Lung microvascular endothelial cell (primary cell): ENCODE results near the gene RBP7. TPM values are rescaled to one million over a fixed set of nuclear protein-coding genes. Genes with fewer than 3 reads are reported as not detected.
"Not testable (repeated sequence)": the region's sequence is repeated elsewhere in the genome, so short reads cannot be mapped to it uniquely, and the experiment has no call there.

Experiments used
- DNase-seq, 2 donors: peaks; one replicate each; pipeline versions ENCODE4 v3.0.0 to v3.0.0-alpha.2; 2010; ENCODE audit warnings: low read depth in 2 of 2
- total RNA-seq: library from RNA; depleted of rRNA; stranded (reverse); fragments of >200 nt; gene quantifications from 2 replicates; pipeline ENCODE4 v1.2.1, GENCODE V29; 2014

RBP7 gene
- total RNA-seq, 1 donor from 2014 or later: not detected

DNA sequence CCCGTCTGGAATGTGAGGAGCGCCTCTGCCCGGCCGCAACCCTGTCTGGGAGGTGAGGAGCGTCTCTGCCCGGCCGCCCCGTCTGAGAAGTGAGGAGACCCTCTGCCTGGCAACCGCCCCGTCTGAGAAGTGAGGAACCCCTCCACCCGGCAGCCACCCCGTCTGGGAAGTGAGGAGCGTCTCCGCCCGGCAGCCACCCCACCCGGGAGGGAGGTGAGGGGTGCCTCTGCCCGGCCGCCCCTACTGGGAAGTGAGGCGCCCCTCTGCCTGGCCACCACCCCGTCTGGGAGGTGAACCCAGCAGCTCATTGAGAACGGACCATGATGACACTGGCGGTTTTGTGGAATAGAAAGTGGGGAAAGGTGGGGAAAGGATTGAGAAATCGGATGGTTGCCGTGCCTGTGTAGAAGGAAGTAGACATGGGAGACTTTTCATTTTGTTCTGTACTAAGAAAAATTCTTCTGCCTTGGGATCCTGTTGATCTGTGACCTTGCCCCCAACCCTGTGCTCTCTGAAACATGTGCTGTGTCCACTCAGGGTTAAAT is 32.0 kb downstream of the RBP7 start:
- not testable (repeated sequence) for DNase-seq

DNA sequence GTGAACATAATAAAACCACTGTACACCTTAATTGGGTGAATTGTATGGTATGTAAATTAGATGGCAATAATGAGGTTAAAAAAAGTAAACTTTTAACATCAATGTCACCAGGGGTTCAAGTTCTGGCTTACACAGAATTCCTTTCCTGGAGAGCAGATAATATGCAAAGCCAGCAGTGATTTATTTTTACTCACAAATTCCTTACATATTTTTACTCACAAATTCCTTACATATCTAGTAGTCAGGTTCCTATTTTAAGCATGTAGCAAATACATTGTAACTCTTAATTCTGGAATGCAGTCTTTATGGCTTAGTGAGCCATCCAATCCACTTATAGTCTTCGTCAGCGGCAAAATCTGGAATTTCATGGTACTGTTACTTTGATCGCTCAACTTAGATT is 34.4 kb downstream of the RBP7 start:
- no peak for DNase-seq

DNA sequence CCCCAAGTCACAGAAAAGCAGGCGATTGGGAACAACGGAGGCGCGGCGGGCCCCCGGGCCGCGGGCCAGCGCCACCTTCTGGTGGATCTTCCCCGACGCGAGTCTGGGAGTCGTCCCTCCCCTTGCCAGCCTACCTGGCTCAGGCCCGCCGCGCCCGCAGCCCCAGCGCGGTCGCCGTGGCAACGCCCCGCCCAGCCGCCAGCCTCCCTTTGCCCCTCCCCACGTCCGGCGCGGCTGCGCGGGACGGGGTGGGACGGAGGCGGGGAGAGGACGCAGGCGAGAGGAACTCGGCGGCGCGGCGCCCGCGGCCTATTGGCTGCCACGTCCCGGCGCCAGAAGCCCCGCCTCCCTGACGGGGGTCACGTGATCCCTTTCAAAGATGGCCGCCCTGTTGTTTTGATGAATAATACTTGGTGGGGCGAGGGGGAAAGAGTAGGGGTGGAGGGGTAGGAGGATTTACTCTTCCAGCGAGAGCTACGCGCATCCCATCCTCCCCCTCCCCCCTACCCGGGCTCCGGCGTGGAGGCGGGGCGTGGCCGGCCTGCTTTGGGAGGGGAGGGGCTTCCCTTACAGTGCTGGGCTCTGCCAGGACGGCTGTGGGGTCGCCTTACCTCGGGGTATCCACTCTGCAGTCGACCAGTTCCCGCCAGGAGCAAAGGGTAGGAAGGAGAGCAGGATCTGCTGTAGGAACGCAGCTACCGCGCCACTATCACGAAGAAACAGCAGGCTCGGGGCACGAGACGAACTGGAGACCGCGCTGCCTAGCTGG is 35.7 kb downstream of the RBP7 start, which contains the start of gene UBE4B:
Gene UBE4B, plus strand, starts transcription at position 369 of the 769 bp plus-strand sequence. CDS start 713 bp downstream, outside the sequence.
- peak; percentile 99 for DNase-seq

DNA sequence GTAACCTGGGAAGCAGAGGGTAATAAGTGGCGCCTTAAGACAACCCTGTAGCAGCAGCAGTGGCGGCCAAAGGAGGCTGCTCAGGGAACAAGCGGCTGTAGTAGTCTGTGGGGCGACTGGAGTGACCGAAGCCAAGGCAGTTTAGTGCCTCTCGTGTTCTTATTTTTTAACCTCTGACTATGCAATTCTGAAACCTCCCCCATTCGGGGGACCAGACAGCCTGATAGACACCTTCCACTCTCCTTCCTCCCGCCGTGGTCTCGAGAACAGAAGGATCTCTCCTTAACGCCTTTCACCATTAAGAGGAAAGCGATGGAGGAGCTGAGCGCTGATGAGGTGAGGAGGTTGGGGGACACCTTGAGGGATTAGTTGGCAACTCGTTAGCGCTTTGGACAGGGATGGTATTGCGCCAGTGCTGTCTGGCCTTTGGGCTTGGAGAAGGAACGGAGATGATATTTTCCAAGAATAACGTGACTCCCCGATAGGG is 36.4 kb downstream of the RBP7 start:
- DNase-seq: peak; percentile 51 to 61

DNA sequence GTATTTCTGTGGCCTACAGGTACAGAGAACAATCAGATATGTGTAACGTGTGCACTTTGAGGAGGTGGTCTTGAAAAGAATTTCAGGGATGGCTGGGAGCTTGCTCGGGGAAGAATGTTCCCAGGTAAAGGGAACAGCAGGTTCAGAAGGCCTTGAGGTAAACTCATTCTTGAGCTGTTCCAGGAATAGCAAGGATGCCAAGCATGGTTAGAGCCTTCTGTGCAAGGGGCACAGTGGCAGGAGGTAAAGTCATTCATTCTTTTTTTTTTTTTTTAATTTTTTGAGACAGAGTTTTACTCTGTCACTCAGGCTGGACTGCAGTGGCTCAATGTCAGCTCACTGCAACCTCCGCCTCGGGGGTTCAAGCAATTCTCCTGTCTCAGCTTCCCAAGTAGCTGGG is 45.7 kb downstream of the RBP7 start:
- no peak for DNase-seq

DNA sequence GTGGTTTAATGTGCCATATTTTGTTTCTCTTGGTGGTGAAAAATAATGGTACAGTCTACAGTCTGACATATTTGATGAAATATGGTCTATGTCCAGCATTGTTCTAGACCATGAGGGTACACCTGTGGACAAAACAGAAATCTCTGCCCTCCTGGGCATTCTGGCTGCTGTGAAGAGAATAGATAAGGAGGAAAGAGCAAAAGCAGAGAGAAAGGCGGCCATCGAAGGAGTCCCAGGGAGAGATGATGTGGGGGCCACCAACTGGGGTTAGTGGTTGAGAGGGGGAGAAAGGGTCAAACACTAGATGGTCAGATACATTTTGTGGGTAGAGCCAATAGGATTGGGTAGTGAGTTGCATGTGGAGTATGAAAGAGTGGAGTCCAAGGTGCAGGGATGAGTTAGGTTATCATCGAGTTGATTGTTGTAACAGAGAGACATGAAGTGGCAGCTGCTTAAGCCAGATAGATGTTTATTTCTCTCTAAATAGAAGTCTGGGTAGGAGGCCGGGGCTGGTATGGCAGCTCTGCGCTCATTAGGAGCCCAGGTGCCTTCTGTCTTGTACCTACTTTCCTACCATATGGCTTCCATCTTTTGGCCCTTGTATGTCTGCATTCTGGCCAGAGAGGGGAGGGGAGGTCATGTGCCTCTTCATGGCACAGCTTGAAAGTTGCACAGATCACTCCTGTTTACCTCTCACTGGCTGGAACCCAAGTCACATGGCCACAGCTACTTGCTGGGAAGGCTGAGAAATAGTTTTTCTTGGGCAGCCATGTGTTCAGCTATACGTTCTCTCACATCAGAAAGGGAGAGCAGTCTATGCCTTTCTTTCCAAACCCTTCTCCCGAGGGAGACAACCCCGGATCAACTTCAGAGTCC is 48.7 kb downstream of the RBP7 start:
- DNase-seq: peak in 1 of 2 donors; percentile 6

DNA sequence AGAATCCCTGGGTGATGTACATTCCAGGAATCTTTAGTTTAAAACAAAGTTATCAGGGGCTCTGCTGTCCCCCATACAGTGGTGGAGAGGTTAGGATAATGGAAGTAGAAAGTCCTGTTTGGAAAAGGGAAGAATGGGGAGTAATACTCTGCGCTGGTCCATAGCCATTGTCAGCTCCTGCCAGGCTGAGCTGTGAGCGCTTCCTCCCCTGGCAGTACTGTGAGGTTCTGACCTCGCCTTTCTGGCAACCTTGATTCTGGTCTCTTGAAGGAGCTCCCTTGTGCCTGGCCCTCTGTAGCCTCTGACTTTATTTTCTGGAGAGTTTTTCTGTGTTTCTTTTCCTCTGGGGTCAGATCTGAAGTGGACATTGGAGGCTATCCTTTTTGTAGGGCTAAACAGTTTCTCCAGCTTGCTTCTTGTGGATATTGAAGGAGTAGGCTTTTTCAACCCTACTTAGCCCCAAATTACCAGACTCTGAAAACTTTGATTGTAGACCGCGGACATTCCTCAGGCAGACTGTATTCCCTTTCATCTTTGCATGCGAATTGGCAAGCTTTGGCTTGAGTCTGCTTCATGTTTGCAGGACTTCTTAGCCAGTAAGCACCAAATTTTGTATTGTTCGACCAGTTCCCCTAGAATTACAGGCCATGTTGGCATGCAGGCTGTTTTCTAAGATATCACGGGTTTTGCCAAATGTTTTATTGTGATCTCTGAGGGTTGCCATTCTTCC is 49.5 kb downstream of the RBP7 start:
- peak in 1 of 2 donors; percentile 10 for DNase-seq

DNA sequence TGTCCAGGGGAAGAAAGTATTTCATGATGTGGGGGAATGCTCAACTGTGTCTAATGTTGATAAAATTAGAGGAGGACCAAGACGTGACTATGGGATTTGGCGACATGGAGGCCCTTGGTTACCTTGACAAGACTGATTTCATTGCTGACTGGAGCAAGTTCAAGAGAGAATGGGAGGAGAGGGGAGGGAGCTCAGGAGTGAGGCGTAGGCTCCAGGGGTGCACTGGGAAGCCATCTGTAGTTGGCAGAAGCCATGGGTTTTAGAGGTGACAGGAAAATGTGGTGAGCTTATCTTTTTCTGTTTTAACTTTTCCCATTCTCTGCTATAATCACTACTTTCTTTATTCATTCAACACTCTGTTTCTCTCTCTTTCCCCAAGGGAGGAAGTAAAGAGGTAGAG is 51.6 kb downstream of the RBP7 start:
- no peak for DNase-seq

DNA sequence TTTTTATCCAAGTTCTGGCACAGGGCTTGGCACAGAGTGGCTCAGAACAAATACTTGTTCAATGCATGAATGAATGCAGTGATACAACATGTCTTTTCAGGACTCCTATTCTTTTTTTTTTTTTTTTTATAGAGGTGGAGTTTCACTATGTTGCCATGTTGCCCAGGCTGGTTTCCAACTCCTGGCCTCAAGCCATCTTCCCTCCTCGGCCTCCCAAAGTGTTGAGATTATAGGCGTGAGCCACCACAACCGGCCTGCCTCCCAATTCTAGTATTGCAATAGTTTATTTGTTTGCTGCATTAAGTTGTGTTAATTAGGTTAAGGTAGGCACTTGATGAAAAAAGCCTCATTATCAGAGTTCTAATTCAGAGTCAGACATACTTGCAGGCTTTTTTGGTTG is 53.6 kb downstream of the RBP7 start:
- no peak for DNase-seq

DNA sequence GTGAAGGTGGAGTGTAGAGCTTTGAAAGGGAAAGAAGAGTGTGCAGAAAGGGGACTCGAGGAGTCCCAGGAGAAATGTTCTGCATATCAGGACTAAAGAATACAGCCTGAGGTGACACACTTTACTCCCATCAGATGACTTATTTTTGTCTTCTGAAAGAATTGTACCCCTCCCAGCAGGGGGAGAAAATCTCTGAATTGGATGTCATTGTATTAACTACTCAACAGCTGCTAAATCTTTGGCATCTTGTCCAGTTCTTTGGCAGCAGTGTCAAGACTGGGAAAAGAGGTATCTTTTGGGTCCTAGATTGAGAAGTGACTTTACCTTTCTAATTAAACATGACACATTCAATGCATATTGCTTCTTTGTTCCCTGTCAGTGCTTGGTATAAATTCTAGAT is 54.6 kb downstream of the RBP7 start:
- DNase-seq: no peak

DNA sequence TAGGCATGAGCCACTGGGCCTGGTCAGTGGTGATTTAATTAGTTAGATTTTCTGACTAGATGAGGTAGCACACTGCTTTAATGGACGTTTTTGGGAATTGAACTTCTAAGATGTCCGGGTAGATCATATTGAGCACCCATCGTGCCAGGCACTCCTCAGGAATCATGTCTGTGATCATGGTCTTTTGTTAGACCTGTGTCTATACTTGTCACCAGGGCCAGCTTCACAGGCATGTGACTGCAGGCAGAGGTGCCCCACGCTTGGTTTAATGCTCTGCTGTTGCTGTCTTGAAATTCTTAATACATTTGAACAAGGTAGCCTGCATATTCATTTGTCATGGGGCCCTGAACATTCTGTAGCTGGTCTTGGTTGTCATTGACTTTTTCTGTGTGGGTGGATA is 55.3 kb downstream of the RBP7 start:
- no peak for DNase-seq

DNA sequence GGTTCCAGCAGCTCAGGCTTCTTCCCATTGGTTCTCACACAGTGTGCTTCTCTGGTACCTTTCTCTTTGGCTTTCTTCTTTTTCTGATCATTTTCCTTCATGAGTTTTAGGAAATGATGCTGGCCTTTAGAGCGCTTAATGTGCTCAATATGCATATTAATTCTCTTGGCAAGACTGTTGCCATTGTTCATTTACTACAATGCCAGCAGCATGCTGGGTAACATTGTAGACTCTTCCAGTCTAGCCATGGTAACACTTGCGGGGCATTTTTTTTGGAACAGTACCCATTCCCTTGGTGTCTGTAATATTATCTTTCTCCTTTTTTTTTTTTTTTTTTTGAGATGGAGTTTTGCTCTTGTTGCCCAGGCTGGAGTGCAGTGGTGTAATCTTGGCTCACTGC is 57.4 kb downstream of the RBP7 start:
- DNase-seq: no peak

DNA sequence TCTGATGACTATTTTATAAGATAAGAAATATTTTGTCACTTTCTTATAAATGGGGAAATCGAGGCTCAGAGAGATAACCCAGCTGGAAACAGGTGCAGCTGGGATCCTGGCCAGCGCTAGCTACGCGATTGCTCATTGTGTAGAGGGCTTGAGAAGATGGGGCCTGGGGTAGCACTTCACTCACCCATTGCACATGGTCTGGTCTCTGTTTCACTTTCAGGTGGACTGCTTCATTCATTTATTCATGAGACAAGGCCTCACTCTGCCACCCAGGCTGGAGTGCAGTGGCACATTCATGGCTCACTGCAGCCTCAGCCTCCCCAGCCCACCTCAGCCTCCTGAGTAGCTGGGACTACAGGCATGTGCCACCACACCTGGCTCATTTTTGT is 59.6 kb downstream of the RBP7 start:
- DNase-seq: no peak

DNA sequence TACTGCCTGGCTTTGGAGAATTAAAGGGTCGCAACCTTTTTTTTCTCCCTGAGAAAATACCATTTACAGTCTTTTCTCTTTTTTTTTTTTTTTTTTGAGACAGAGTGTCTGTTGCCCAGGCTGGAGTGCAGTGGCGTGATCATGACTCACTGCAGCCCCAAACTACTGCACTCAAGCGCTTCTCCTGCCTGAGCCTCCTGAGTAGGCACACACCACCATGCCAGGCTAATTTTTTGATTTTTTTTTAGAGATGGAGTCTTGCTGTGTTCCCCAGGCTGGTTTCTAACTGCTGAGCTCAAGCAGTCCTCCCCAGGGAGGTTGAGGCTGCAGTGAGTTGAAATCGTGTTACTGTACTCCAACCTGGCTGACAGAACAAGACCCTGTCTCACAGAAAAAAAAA is 60.3 kb downstream of the RBP7 start:
- DNase-seq: no peak

DNA sequence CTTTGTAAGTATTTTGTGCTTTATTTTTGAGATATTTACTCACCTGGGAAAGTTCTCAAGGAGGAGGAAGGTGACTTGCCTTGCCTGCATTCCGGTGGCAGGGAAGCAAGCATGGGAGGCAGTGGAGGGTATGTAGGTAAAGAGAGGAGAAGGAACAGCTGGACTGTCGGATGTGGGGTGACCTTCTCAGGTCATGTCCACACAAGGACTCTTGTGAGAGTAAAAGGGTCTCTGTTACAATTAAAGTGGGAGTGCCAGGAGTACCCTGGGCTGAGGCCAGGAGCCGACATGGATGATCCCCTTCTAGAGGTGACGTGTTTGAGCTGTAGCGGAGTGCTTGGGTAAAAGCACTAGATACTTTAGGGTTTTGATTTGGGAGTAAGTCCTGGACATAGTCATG is 60.8 kb downstream of the RBP7 start:
- no peak for DNase-seq

DNA sequence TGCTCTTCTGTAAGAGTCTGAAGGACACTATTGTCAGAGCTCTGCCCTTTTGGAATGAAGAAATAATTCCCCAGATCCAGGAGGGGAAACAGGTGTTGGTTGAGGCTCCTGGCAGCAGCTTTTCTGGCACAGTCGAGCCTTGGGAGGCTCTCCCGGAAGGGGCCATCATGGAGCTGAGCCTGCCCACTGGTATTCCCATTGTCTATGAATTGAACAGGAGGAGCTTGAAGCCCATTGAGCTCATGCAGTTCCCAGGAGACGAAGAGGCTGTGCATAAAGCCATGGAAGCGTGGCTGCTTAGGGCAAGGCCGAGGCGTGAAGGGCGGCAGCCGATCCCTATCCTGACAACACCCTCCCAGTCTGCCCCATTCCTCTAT is 62.3 kb downstream of the RBP7 start:
- DNase-seq: no peak

DNA sequence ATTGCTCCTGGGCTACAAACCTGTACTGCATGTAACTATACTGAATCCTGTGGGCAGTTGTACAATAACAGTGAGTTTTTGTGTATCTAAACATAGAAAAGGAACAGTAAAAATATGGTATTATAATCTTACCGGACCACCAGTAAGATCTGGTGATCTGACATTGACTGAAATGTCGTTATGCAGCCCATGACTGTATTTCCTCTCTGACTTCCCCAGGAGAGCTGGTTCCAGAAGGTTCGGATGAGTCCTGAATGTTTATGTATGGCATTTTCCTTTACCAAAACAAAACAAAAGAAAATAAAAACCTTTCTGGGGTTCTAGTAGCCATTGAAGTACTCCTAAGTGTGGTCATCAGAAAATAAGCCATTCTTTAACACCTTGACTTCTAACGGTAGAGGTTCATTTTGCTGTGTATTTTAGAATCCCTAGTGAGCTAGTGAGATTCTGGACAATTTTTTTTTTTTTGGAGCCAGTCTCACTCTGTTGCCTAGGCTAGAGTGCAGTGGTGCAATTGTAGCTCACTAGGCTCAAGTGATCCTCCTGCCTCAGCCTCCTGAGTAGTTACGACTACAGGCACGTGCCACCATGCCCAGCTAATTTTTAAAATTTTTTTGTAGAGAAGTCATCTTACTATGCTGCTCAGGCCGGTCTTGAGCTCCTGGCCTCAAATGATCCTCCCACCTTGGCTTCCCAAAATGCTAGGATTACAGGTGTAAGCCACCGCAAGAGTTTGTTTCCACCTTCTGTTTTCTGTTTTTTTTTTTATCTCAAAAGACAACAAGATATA is 63.5 kb downstream of the RBP7 start:
- DNase-seq: peak; percentile 53 to 58

DNA sequence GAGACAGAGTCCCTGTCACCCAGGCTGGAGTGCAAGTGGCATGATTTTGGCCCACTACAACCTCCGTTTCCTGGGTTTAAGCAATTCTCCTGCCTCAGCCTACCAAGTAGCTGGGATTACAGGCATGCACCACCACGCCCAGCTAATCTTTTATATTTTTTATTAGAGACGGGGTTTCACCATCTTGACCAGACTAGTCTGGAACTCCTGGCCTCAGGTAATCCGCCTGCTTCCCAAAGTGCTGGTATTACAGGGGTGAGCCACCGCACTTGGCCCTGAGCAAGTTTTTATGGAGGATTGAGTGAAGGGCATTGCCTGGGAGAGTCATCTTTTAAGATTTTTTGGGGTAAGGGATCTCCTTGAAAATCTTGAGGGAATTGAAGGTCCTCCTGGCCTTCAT is 64.2 kb downstream of the RBP7 start:
- DNase-seq: no peak

DNA sequence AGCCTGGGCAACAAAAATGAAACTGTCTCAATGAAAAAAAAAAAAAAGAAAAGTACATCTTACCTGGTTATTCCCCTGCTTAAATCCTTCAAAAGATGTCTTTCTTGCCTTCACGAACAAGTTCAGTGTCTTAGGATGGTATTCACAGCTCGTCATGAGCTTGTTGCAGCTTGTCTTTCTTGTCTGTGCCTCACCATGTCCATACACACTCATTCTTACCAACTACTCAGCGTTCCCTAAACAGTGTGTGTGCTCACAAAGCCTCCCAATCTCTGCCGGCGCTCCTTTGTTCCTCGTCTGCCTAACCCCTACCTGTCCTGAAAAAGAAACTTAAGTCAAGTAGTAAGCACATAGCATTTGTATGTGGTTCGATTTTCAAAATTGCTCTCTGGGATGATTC is 66.8 kb downstream of the RBP7 start:
- no peak for DNase-seq

DNA sequence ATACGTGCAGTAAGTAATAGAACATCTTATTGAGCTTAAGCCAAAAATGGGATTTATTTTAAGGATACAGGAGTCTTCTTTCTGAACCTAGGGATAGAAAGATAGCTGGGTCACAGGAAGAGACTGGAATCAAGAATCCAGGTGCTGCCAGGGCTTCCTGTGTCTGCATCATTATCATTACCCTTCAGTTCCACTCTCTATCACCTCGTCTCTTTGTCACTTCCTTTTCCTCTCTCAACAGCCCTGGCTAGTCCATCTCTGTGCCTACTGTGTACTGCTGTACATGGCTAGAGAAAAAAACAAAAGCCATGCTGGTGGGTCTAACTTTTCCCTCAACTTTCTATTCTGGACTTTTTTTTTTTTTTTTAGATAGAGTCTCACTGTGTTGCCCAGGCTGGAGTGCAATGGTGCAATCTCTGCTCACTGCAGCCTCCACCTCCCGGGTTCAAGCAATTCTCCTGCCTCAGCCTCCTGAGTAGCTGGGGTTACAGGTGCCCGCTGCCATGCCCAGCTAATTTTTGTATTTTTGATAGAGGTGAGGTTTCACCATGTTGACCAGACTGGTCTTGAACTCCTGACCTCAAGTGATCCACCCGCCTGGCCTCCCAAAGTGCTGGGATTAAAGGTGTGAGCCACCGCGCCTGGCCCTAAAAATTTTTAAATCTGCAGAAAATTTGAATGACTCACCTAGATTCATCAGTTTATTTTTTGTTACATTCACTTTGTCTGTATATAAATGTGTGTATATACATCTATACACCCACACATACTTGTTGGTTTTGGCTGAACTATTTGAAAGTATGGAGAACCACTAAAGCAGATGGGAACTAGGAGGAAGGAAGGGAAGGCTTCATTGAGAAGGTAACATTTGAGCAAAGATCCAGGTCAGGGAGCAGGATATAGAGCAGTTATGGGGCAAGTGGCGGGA is 67.7 kb downstream of the RBP7 start:
- DNase-seq: peak; percentile 39 to 82
